OCI-LY7 (cell line): ENCODE measurements around the gene F13A1. TPM values are rescaled to one million over a fixed set of nuclear protein-coding genes. Genes with fewer than 3 reads are reported as not detected.

Experiments
- BruUV-seq: library from RNA; stranded (reverse); fragments of 400-500 nt; replicated peaks from 2 replicates; lab custom pipeline; 2021; lab: Mats Ljungman, UMichigan
- CTCF ChIA-PET: fragments of 300-600 bp; sonication (Branson Sonifier 250); formaldehyde crosslinking; loops from one replicate; lab custom pipeline; 2022; ENCODE audit warnings: antibody characterized with exemption; ENCODE audit not compliant: unreplicated experiment; lab: Charles Lee
- POLR2A ChIA-PET: fragments of 300-600 bp; sonication (Branson Sonifier 250); formaldehyde crosslinking; loops from one replicate; lab custom pipeline; 2022; ENCODE audit warnings: antibody characterized with exemption; lab: Charles Lee
- DNase-seq: peaks from one replicate; pipeline ENCODE4 v3.0.0-alpha.2; 2015; ENCODE audit warnings: low spot score
- H2AFZ ChIP-seq: fragments of 200-600 bp; sonication (generic), shearing (Covaris generic); 2 replicates; pipeline ENCODE4 v1.6.1; 2014; ENCODE audit warnings: mild to moderate bottlenecking, antibody characterized with exemption, low read length, moderate library complexity
- H3K27ac ChIP-seq: fragments of 200-600 bp; sonication (generic); 2 replicates; pipeline ENCODE4 v1.5.1; 2014; ENCODE audit warnings: mixed run types, low read depth, mild to moderate bottlenecking, moderate library complexity, low read length, inconsistent platforms; ENCODE audit not compliant: poor library complexity, severe bottlenecking
- H3K36me3 ChIP-seq: fragments of 200-600 bp; sonication (generic); 2 replicates; pipeline ENCODE4 v1.6.1; 2014; ENCODE audit warnings: mild to moderate bottlenecking, antibody characterized with exemption, low read length, moderate library complexity, mixed read lengths; ENCODE audit not compliant: insufficient read depth
- H3K4me1 ChIP-seq: fragments of 200-600 bp; sonication (generic); 2 replicates; pipeline ENCODE4 v1.5.1; 2014; ENCODE audit warnings: mild to moderate bottlenecking, low read length; ENCODE audit not compliant: insufficient read depth, poor library complexity, severe bottlenecking
- H3K4me2 ChIP-seq: fragments of 200-600 bp; sonication (generic); 2 replicates; pipeline ENCODE4 v1.6.1; 2014; ENCODE audit warnings: mild to moderate bottlenecking, low read length
- H3K4me3 ChIP-seq: fragments of 200-600 bp; sonication (generic); 2 replicates; pipeline ENCODE4 v1.5.1; 2014; ENCODE audit warnings: mild to moderate bottlenecking, low read depth, low read length; ENCODE audit not compliant: poor library complexity, severe bottlenecking
- H3K79me2 ChIP-seq: fragments of 200-600 bp; sonication (generic); 2 replicates; pipeline ENCODE4 v1.6.1; 2016; ENCODE audit warnings: low read depth, mild to moderate bottlenecking, low read length, moderate library complexity, mixed read lengths; ENCODE audit not compliant: insufficient read depth
- H3K9me2 ChIP-seq: fragments of 200-600 bp; sonication (generic); 2 replicates; pipeline ENCODE4 v1.6.1; 2016; ENCODE audit warnings: mild to moderate bottlenecking, low read length, mixed read lengths; ENCODE audit not compliant: insufficient read depth
- H3K9me3 ChIP-seq: fragments of 200-600 bp; sonication (generic); 2 replicates; pipeline ENCODE4 v1.6.1; 2014; ENCODE audit warnings: mild to moderate bottlenecking, mixed run types, low read length, mixed read lengths
- H4K20me1 ChIP-seq: fragments of 200-600 bp; sonication (generic); 2 replicates; pipeline ENCODE4 v1.6.1; 2014; ENCODE audit warnings: mild to moderate bottlenecking, antibody characterized with exemption, low read length, moderate library complexity, mixed read lengths; ENCODE audit not compliant: insufficient read depth
- EZH2phosphoT487 ChIP-seq: fragments of 200-600 bp; sonication (generic); IDR thresholded peaks from 2 replicates; pipeline ENCODE4 v1.6.1; 2018; ENCODE audit warnings: low read depth, borderline replicate concordance, mild to moderate bottlenecking, mixed run types, antibody characterized with exemption, low read length, moderate library complexity, mixed read lengths
- intact Hi-C: fragments of 100-400 bp; cut with micrococcal nuclease; formaldehyde crosslinking; loops from one replicate; pipeline ENCODE4 v1.10.0; 2022; ENCODE audit not compliant: unreplicated experiment
- total RNA-seq, 2 experiments: library from RNA; depleted of rRNA in 1 of 2; stranded (reverse); fragments of >200 nt in 1 of 2; shearing (Covaris generic) in 1 of 2; gene quantifications; 2 replicates each; pipeline ENCODE4 v1.2.3, GENCODE V29; 2014 to 2022
- TF ChIP-seq, protein P1 (sequence below): fragments of 200-600 bp; sonication (generic); conservative IDR thresholded peaks from 2 replicates; pipeline ENCODE4 v1.5.1; 2014; ENCODE audit warnings: mild to moderate bottlenecking, antibody characterized with exemption, low read length, moderate library complexity, mixed read lengths

F13A1 gene
- total RNA-seq, 2 experiments from 2014 or later = 0.13 to 0.63 TPM

DNA sequence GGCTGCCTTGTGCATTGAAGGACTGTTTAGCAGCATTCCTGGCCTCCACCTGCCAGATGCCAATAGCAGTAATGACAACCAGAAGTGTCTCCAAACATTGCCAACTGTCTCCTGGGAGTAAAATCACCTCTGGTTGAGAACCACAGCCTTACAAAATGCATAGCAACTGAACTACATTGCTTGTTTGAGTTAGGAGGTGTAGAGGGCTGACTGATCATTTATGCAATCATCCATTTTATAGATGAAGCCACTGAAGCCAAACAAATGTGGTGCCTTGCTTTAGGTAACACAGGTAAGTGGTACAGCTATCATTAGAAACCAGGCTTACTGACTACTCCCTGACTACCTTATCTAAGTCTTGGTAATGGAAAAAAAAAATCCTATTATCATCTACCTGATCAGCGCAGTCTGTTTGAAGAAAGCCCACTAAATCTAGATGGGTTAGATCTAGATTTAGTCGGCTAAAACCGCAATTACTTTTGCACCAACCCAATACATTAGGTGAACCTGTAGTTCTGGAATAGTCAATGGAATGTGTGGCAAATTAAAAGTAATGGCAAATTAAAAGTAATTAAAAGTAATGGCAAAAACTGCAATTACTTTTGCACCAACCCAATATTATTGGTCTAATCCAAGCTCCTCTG lies 47.7 kb upstream of the F13A1 start:
- no peak for DNase-seq
- Histone ChIP-seq H3K9me2 (no peaks in the 10 kb centered on the region), H3K4me3 (no peak overlapping the region), H3K27ac (no peak overlapping the region), H3K36me3 (no peaks in the 10 kb centered on the region; the same call in 1 of the 2 replicates), H3K4me1 (peaks cover 5% of the 10 kb centered on the region), H3K9me3 (peaks cover 24% of the 10 kb centered on the region; the same call in 1 of the 2 replicates), H2AFZ (no peak overlapping the region), H4K20me1 (no peaks in the 10 kb centered on the region), H3K4me2 (no peak overlapping the region), H3K79me2 (no peaks in the 10 kb centered on the region)
- POLR2A ChIA-PET = interaction anchor here (0.7 to 1.2 kb wide), 4 partner anchors 9 to 123 kb away, joined by 3 to 4 read pairs (median 3); no protein-coding TSS in a partner anchor
- TF ChIP-seq, protein P1, sequence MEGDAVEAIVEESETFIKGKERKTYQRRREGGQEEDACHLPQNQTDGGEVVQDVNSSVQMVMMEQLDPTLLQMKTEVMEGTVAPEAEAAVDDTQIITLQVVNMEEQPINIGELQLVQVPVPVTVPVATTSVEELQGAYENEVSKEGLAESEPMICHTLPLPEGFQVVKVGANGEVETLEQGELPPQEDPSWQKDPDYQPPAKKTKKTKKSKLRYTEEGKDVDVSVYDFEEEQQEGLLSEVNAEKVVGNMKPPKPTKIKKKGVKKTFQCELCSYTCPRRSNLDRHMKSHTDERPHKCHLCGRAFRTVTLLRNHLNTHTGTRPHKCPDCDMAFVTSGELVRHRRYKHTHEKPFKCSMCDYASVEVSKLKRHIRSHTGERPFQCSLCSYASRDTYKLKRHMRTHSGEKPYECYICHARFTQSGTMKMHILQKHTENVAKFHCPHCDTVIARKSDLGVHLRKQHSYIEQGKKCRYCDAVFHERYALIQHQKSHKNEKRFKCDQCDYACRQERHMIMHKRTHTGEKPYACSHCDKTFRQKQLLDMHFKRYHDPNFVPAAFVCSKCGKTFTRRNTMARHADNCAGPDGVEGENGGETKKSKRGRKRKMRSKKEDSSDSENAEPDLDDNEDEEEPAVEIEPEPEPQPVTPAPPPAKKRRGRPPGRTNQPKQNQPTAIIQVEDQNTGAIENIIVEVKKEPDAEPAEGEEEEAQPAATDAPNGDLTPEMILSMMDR = no peak
- TF ChIP-seq EZH2phosphoT487 = no peak
- intact Hi-C loops = no loop called here
- CTCF ChIA-PET = no interaction called here
- BruUV-seq = no TSS peak

DNA sequence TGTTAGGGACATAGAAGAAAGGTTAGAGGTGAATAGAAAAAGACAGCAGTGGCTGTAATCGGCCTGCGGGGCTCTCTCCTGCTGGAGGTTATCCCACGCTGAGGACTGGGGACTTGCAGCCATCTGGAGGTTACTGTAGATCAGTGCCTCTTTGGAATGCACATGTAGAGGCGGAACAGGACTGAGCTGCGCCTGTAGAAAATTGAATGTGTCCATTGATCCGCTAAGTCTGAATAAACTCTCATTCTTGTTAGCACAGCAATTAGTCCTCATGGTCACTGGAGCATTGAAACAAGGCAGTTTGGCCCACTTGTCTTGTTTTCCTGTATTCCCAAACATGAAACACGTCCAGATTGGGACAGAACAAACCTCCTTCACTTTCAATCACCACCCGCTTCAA lies 46.3 kb upstream of the F13A1 start:
- BruUV-seq = no TSS peak
- POLR2A ChIA-PET = interaction anchor here (1.4 kb wide), 1 partner anchor 34 kb away, joined by 4 read pairs; no protein-coding TSS in a partner anchor

More for the DNA sequence above, 46.3 kb upstream of the F13A1 start:
- TF ChIP-seq EZH2phosphoT487 = no peak
- TF ChIP-seq, protein P1 = no peak
- Histone ChIP-seq H3K79me2 (no peaks in the 10 kb centered on the region), H3K4me1 (peaks cover 19% of the 10 kb centered on the region), H3K4me2 (no peak overlapping the region), H2AFZ (no peak overlapping the region), H4K20me1 (no peaks in the 10 kb centered on the region), H3K4me3 (no peak overlapping the region), H3K36me3 (no peaks in the 10 kb centered on the region; the same call in 1 of the 2 replicates), H3K27ac (no peak overlapping the region), H3K9me3 (peaks cover 12% of the 10 kb centered on the region; the same call in 1 of the 2 replicates), H3K9me2 (no peaks in the 10 kb centered on the region)
- intact Hi-C loops = no loop called here
- CTCF ChIA-PET = no interaction called here
- DNase-seq = no peak
